B cell (primary cell): Measurements from ENCODE around the gene SEMA3B. TPM values are rescaled to one million over a fixed set of nuclear protein-coding genes. Genes with fewer than 3 reads are reported as not detected.

Experiments
- ATAC-seq: fragments of 200-7000 bp; cut with Tn5 transposase; one replicate; pipeline ENCODE4 v1.10.0; 2021; ENCODE audit warnings: low read depth, mild to moderate bottlenecking, moderate number of reproducible peaks, moderate library complexity
- CTCF ChIA-PET: fragments of 350-600 bp; sonication (Branson Sonifier 250); formaldehyde crosslinking; loops from one replicate; lab custom pipeline; 2021; ENCODE audit warnings: antibody characterized with exemption, inconsistent platforms; lab: Charles Lee
- POLR2A ChIA-PET: fragments of 350-600 bp; sonication (Branson Sonifier 250); formaldehyde crosslinking; loops from one replicate; lab custom pipeline; 2021; ENCODE audit warnings: antibody characterized with exemption; lab: Charles Lee
- DNase-seq: peaks from one replicate; pipeline ENCODE4 v3.0.0; 2013
- H2AFZ ChIP-seq: 2 replicates; pipeline ENCODE4 v1.6.1; 2012; ENCODE audit warnings: mild to moderate bottlenecking, low read depth, low read length; ENCODE audit not compliant: insufficient read depth, poor library complexity, severe bottlenecking
- H3K27ac ChIP-seq, 2 donors: 1 replicate in 1 of 2; 2 replicates in 1 of 2; pipeline ENCODE4 v1.5.1; 2012 to 2013; ENCODE audit warnings: low read length in 2 of 2, mild to moderate bottlenecking in 2 of 2, moderate library complexity in 1 of 2
- H3K27me3 ChIP-seq, 4 experiments: fragments of 200-600 bp in 1 of 4; sonication (generic) in 1 of 4; replicated peaks in 1 of 4; 1 replicate in 2 of 4; 2 replicates in 2 of 4; pipeline versions ENCODE4 v1.6.1 to v1.7.0; 2013 to 2016; ENCODE audit warnings: low read length in 3 of 4, mild to moderate bottlenecking in 2 of 4, mixed read lengths in 1 of 4, moderate library complexity in 1 of 4; ENCODE audit not compliant: insufficient read depth in 4 of 4, control insufficient read depth in 3 of 4; ENCODE audit errors: control extremely low read depth in 1 of 4
- H3K36me3 ChIP-seq, 2 experiments: replicated peaks in 1 of 2; 1 replicate in 1 of 2; 2 replicates in 1 of 2; pipeline versions ENCODE4 v1.6.1 to v1.7.1; 2013; ENCODE audit warnings: low read length in 1 of 2; ENCODE audit not compliant: insufficient read depth in 2 of 2, control insufficient read depth in 1 of 2; ENCODE audit errors: control extremely low read depth in 1 of 2, extremely low read depth in 1 of 2
- H3K4me1 ChIP-seq, 2 donors: fragments of 200-600 bp in 1 of 2; sonication (generic) in 1 of 2; 1 replicate in 1 of 2; 2 replicates in 1 of 2; pipeline versions ENCODE4 v1.5.1 to v1.6.1; 2013 to 2017; ENCODE audit warnings: low read length in 2 of 2; ENCODE audit not compliant: control insufficient read depth in 2 of 2, insufficient read depth in 2 of 2
- H3K4me2 ChIP-seq: replicated peaks from 2 replicates; pipeline ENCODE3; 2012; ENCODE audit warnings: mild to moderate bottlenecking, low read depth, low read length; ENCODE audit not compliant: poor library complexity, severe bottlenecking
- H3K4me3 ChIP-seq, 5 experiments: fragments of 200-600 bp in 1 of 5; sonication (generic) in 1 of 5; 1 replicate in 3 of 5; 2 replicates in 2 of 5; pipeline versions ENCODE4 v1.5.1 to v1.7.0; 2011 to 2016; ENCODE audit warnings: low read length in 4 of 5, mild to moderate bottlenecking in 4 of 5, low read depth in 2 of 5, control low read depth in 1 of 5, moderate library complexity in 1 of 5; ENCODE audit not compliant: insufficient read depth in 1 of 5; ENCODE audit errors: control extremely low read depth in 1 of 5, extremely low read depth in 1 of 5
- H3K79me2 ChIP-seq: fragments of 200-600 bp; sonication (generic); one replicate; pipeline ENCODE4 v1.6.0; 2016; ENCODE audit warnings: low read length; ENCODE audit not compliant: control insufficient read depth, insufficient read depth
- H3K9ac ChIP-seq: fragments of 200-600 bp; sonication (generic); 2 replicates; pipeline ENCODE4 v1.6.1; 2017; ENCODE audit warnings: mild to moderate bottlenecking, low read length, moderate library complexity
- H3K9me3 ChIP-seq, 3 donors: one replicate each; pipeline versions ENCODE4 v1.6.1 to v1.7.1; 2013; ENCODE audit warnings: low read length in 2 of 3; ENCODE audit not compliant: control insufficient read depth in 2 of 3, insufficient read depth in 1 of 3; ENCODE audit errors: control extremely low read depth in 1 of 3
- H4K20me1 ChIP-seq: 2 replicates; pipeline ENCODE4 v1.6.0; 2012; ENCODE audit warnings: mild to moderate bottlenecking, low read length; ENCODE audit not compliant: insufficient read depth, control insufficient read depth, poor library complexity, severe bottlenecking
- H3K27ac Mint-ChIP-seq: one replicate; pipeline ENCODE4 v1.8.0; 2021; ENCODE audit warnings: mixed read lengths
- H3K27me3 Mint-ChIP-seq: one replicate; pipeline ENCODE4 v1.8.0; 2021; ENCODE audit warnings: mixed read lengths
- H3K4me1 Mint-ChIP-seq: one replicate; pipeline ENCODE4 v1.8.0; 2021; ENCODE audit warnings: mixed read lengths
- H3K4me3 Mint-ChIP-seq: one replicate; pipeline ENCODE4 v1.8.0; 2021; ENCODE audit warnings: mixed read lengths
- H3K9me3 Mint-ChIP-seq: one replicate; pipeline ENCODE4 v1.8.0; 2022; ENCODE audit warnings: mixed read lengths; ENCODE audit not compliant: insufficient read depth
- EZH2 ChIP-seq: IDR thresholded peaks from 2 replicates; pipeline ENCODE4 v1.6.1; 2012; ENCODE audit warnings: borderline replicate concordance, low read depth, mild to moderate bottlenecking, moderate library complexity, low read length; ENCODE audit not compliant: insufficient read depth, poor library complexity, severe bottlenecking
- WGBS: methylation state at CpG from one replicate; pipeline ENCODE4 v1.1.5; 2013; ENCODE audit warnings: missing lambda C conversion rate; ENCODE audit not compliant: insufficient coverage; 5-methylcytosine and 5-hydroxymethylcytosine counted together
- intact Hi-C: fragments of 100-400 bp; cut with micrococcal nuclease; formaldehyde crosslinking; loops from one replicate; pipeline ENCODE4 v1.10.0; 2022
- polyA plus RNA-seq: library from polyadenylated mRNA; depleted of rRNA; stranded (reverse); fragments of >200 nt; gene quantifications from 2 replicates; pipeline ENCODE4 v1.2.3, GENCODE V29; 2012
- total RNA-seq, 2 donors: library from RNA; stranded (reverse); fragments of 120-200 nt in 1 of 2; gene quantifications; 1 replicate in 1 of 2; 2 replicates in 1 of 2; pipeline versions ENCODE4 v1.2.3 to v1.2.4, GENCODE V29; 2013 to 2022
- TF ChIP-seq, protein P1 (sequence below): fragments of 200-600 bp; IDR thresholded peaks from one replicate; pipeline ENCODE4 v1.8.0; 2022; ENCODE audit warnings: antibody characterized with exemption, mild to moderate bottlenecking

The SEMA3B gene
- total and polyA plus RNA-seq, 2 donors (not counting 1 experiment from before 2014, with no cell fraction given): 0.34 to 0.52 TPM

DNA sequence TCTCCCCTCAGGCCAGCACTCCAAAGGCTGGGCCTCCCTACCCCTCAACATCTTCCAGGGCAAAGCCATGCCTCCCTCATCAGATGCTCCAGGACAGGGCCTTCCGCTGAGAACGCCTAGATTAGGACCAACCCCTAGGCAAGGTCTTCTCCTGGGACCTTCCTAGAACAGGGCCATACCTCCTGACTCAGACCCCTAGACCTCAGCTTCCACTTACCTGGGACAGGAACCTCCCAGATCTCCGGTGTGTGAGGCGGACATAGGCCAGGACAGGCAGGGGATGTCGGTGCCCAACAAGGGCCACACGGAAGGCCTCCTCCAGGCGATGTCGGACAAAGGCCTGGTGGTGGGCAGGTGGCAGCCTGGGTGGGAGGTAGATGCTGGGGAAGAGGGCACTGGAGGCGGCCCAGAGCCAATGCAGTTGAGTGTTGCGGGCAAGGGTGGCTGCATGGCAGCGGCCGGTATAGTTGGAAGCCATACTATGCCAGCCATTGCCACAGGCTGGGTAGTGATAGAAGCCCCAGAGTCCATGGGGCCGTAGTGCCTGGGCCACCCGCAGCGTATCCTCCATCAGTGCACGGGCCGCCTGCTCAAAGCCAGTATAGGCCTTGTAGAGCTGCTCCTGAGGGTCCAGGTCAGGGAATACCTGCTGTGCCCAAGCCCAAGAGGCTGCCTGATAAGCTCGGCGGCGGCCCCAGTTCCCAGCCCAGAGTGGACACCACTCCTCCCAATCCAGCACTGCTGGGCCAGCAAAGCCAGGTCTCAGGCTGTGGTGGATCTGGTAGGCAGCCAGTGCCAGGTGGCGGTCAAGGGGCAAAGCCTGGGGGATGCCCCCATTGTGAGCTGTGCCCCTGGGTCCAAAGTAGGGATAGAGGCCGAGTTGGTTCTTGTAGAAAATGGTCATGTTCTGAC, 25.8 kb downstream of the SEMA3B start:
- H3K4me3 ChIP-seq: no peak overlapping the region
- no peaks in the 10 kb centered on the region for H3K27me3 ChIP-seq
- no peaks in the 10 kb centered on the region for H4K20me1 ChIP-seq
- Mint-ChIP-seq H3K4me1 (peaks cover 36% of the 10 kb centered on the region), H3K4me3 (no peak overlapping the region), H3K27me3 (no peaks in the 10 kb centered on the region), H3K9me3 (no peaks in the 10 kb centered on the region), H3K27ac (no peak overlapping the region)
- TF ChIP-seq, protein P1, sequence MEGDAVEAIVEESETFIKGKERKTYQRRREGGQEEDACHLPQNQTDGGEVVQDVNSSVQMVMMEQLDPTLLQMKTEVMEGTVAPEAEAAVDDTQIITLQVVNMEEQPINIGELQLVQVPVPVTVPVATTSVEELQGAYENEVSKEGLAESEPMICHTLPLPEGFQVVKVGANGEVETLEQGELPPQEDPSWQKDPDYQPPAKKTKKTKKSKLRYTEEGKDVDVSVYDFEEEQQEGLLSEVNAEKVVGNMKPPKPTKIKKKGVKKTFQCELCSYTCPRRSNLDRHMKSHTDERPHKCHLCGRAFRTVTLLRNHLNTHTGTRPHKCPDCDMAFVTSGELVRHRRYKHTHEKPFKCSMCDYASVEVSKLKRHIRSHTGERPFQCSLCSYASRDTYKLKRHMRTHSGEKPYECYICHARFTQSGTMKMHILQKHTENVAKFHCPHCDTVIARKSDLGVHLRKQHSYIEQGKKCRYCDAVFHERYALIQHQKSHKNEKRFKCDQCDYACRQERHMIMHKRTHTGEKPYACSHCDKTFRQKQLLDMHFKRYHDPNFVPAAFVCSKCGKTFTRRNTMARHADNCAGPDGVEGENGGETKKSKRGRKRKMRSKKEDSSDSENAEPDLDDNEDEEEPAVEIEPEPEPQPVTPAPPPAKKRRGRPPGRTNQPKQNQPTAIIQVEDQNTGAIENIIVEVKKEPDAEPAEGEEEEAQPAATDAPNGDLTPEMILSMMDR: no peak
- TF ChIP-seq EZH2: no peak
- no peak overlapping the region for H2AFZ ChIP-seq
- intact Hi-C loops: loop anchor here (10.0 kb wide), 1 partner anchor 1090 kb away; the partner anchor contains the start of gene MANF
- H3K4me1 ChIP-seq: peaks cover 21 to 33% of the 10 kb centered on the region in 2 donors
- H3K79me2 ChIP-seq: peaks cover 27% of the 10 kb centered on the region
- H3K27ac ChIP-seq: no peak overlapping the region
- WGBS: over 99% methylated on average over 22 of the region's 22 CpGs
- ChIA-PET POLR2A (no interaction called here), CTCF (interaction anchor here (0.6 kb wide), 1 partner anchor 31 kb away, joined by 4 read pairs; no protein-coding TSS in a partner anchor)
- H3K9ac ChIP-seq: no peak overlapping the region
- peaks cover 0 to 11% of the 10 kb centered on the region in 2 experiments for H3K36me3 ChIP-seq
- H3K4me2 ChIP-seq: no peak overlapping the region
- DNase-seq (no peak), ATAC-seq (no peak)
- H3K9me3 ChIP-seq: no peaks in the 10 kb centered on the region
